Ovary (tissue), 9 donors: ENCODE results near the gene NOC4L. TPM values are rescaled to one million over a fixed set of nuclear protein-coding genes. Genes with fewer than 3 reads are reported as not detected.

Source experiments
- DNase-seq, 5 donors: peaks; one replicate each; pipeline ENCODE4 v3.0.0-alpha.2; 2019 to 2020
- H3K27ac ChIP-seq, 2 donors: fragments of 200-600 bp; one replicate each; pipeline versions ENCODE4 v1.5.1 to v1.8.0; 2019 to 2022
- H3K27me3 ChIP-seq: fragments of 200-600 bp; one replicate; pipeline ENCODE4 v1.8.0; 2022
- H3K36me3 ChIP-seq: fragments of 200-600 bp; sonication (generic); one replicate; pipeline ENCODE4 v1.5.1; 2019
- H3K4me1 ChIP-seq: one replicate; pipeline ENCODE4 v1.8.1; 2013; ENCODE audit warnings: mild to moderate bottlenecking, moderate library complexity; ENCODE audit not compliant: insufficient read depth
- H3K4me3 ChIP-seq: fragments of 200-600 bp; sonication (generic); one replicate; pipeline ENCODE4 v1.5.1; 2017
- H3K9me3 ChIP-seq, 2 donors: fragments of 200-600 bp in 1 of 2; sonication (generic) in 1 of 2; one replicate each; pipeline versions ENCODE4 v1.5.1 to v1.8.1; 2013 to 2019; ENCODE audit warnings: mild to moderate bottlenecking in 1 of 2, moderate library complexity in 1 of 2
- EP300 ChIP-seq: sonication (generic); formaldehyde crosslinking; IDR thresholded peaks from one replicate; pipeline ENCODE4 v1.6.1; 2017; ENCODE audit warnings: antibody characterized with exemption
- POLR2A ChIP-seq: fragments of 450-650 bp; IDR thresholded peaks from one replicate; pipeline ENCODE4 v1.6.1; 2017; ENCODE audit warnings: antibody characterized with exemption, mild to moderate bottlenecking, moderate library complexity
- WGBS, 3 donors: extraction: QIAGEN DNeasy Blood & Tissue Kit in 1 of 3; methylation state at CpG; one replicate each; pipeline versions ENCODE4 v1.1.5 to v1.1.7; 2013 to 2017; 5-methylcytosine and 5-hydroxymethylcytosine counted together
- intact Hi-C, 4 donors: fragments of 100-400 bp; cut with DNase I; formaldehyde crosslinking; loops; one replicate each; pipeline versions ENCODE4 v1.11.0 to v1.15.1; 2022 to 2023
- polyA plus RNA-seq, 2 donors: library from polyadenylated mRNA; stranded (reverse); fragments of 200-250 nt in 1 of 2; fragments of 350-450 nt in 1 of 2; fragmentation: Illumina TruSeq in 1 of 2; extraction: RNeasy Lipid Tissue Mini Kit (QIAGEN cat#74804) in 1 of 2; gene quantifications; one replicate each; pipeline ENCODE4 v1.2.3, GENCODE V29; 2013 to 2014
- total RNA-seq, 7 donors: library from RNA; depleted of rRNA in 2 of 7; stranded (reverse); fragments of >200 nt in 2 of 7; fragmentation: NEBNext Ultra II Directional in 3 of 7; extraction: Animal tissue kit (Norgen Biotek cat#: 25700) in 3 of 7; gene quantifications; one replicate each; pipeline versions ENCODE4 v1.1.0 to v1.2.4, GENCODE V29; 2016 to 2023
- TF ChIP-seq, protein P1 (sequence below), 3 donors: fragments of 450-650 bp in 2 of 3; fragments of 200-600 bp in 1 of 3; IDR thresholded peaks; one replicate each; pipeline versions ENCODE4 v1.5.1 to v1.8.0; 2016 to 2022; ENCODE audit warnings: antibody characterized with exemption in 3 of 3, mild to moderate bottlenecking in 1 of 3
- donor health status: DM: no; HTN: no; CAD: no; lungs with moderate emphysema.
- donor health status: DM: no; HTN: no; CAD: no.
- donor health status: Bipolar disorder and iron deficiency.
- donor health status: DM: yes; HTN: yes; CAD: no.
- donor health status: DM: no; HTN: no; CAD: no.
- donor health status: DM: yes; HTN: yes; CAD: no.

The NOC4L gene
- total and polyA plus RNA-seq, 9 donors = 1.2 to 24.6 (median 18.5) TPM

DNA sequence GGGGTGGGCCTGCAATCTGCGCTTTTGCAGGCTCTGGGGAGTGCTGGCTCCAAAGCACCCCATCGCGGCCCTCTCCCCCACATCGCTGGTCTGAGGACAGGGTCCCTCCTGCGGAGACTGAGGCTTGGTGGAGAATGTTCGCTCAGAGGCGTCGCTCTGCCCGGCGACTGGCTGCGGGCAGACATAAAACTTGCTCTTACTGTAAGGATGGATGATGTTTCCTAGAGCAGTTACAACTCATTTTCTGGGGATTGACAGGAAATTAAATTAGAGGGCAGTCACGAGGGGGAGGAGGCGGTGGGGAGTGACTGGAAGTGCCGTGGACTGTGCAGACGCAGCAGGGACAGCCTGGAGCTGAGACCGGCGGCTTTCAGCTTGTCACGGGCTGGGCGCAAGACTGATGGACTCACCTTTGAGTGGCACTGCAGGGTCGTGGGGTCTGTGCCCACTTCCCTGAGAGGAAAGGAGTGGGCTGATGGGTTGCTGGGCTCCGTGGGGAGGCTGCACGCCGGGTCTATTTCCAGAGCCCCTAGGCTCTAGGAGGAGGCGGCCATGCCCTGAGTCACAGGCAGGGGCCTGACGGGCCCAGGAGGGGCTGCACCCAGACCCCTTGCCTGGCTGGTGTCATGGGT is 32.8 kb downstream of the NOC4L start:
- Histone ChIP-seq H3K4me3 (no peak overlapping the region), H3K9me3 (no peaks in the 10 kb centered on the region), H3K36me3 (no peaks in the 10 kb centered on the region), H3K27me3 (no peaks in the 10 kb centered on the region), H3K27ac (no peak overlapping the region), H3K4me1 (no peaks in the 10 kb centered on the region)
- TF ChIP-seq EP300 = no peak
- TF ChIP-seq POLR2A = no peak
- TF ChIP-seq, protein P1, sequence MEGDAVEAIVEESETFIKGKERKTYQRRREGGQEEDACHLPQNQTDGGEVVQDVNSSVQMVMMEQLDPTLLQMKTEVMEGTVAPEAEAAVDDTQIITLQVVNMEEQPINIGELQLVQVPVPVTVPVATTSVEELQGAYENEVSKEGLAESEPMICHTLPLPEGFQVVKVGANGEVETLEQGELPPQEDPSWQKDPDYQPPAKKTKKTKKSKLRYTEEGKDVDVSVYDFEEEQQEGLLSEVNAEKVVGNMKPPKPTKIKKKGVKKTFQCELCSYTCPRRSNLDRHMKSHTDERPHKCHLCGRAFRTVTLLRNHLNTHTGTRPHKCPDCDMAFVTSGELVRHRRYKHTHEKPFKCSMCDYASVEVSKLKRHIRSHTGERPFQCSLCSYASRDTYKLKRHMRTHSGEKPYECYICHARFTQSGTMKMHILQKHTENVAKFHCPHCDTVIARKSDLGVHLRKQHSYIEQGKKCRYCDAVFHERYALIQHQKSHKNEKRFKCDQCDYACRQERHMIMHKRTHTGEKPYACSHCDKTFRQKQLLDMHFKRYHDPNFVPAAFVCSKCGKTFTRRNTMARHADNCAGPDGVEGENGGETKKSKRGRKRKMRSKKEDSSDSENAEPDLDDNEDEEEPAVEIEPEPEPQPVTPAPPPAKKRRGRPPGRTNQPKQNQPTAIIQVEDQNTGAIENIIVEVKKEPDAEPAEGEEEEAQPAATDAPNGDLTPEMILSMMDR (IDR thresholded peaks at IDR 0.05) = no peak
- intact Hi-C loops = no loop called here
- 66 to 82% (median 79%) methylated on average over 25 of the region's 25 CpGs for WGBS, 3 donors
- DNase-seq = no peak

DNA sequence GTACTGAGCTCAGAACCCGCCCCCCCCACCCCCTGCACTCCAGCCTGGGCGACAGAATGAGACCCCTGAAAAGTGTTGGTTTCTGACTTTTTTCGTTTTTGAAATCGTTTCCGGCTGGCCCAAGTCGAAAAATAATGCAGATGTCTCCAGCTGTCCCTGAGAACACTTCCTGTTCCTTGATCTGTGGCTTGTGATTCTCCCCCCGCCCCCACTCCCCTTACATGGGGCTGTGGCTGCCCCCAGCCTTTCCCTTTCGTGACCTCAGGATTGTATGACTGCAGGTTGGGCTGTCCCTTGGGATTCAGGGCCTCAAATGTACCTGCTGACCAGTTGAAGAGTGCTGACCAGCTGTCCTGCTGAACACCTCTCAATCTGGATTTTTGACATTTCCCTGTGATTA is 34.1 kb downstream of the NOC4L start:
- WGBS, 3 donors = 2 to 18% (median 4%) methylated on average over 8 of the region's 8 CpGs
- no peak for DNase-seq
- Histone ChIP-seq H3K27me3 (no peaks in the 10 kb centered on the region), H3K36me3 (no peaks in the 10 kb centered on the region), H3K4me1 (no peaks in the 10 kb centered on the region), H3K4me3 (no peak overlapping the region), H3K27ac (no peak overlapping the region), H3K9me3 (no peaks in the 10 kb centered on the region)
- intact Hi-C loops = no loop called here
- no peak for TF ChIP-seq EP300
- no peak for TF ChIP-seq POLR2A
- TF ChIP-seq, protein P1 (IDR thresholded peaks at IDR 0.05) = no peak

DNA sequence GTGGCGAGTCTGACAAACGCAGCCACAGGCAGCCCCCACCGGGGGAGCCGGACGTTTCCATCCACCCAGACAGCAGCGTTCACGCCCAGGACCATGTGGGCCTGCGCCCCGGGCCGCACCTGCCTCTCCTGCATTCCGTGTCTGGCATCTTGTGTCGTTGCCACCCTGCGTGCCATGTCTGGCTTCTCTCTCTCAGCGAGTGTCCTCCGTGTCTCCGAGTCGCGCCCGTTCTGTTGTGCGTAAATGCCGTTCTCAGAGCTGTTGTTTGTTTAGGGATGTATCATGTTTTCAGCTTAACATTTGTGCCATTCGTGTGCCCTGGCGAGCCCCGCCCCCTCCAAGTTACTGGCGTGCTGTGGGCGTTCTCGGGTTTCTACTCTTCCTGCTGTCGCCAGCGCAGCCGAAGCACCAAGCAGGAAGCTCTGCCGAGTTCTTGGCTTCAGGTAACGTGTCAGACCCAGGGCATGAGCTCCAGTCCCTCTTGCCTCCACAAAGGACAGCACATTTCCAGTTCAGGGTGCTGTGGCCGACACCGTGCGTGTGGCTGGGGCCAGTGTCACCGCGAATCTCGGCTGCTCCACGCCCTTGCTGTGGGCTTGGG is 34.6 kb downstream of the NOC4L start:
- intact Hi-C loops = no loop called here
- Histone ChIP-seq H3K4me1 (no peaks in the 10 kb centered on the region), H3K27ac (no peak overlapping the region), H3K4me3 (no peak overlapping the region), H3K9me3 (no peaks in the 10 kb centered on the region), H3K27me3 (no peaks in the 10 kb centered on the region), H3K36me3 (no peaks in the 10 kb centered on the region)
- TF ChIP-seq POLR2A = no peak
- no peak for TF ChIP-seq EP300
- TF ChIP-seq, protein P1 (IDR thresholded peaks at IDR 0.05) = no peak
- DNase-seq = no peak
- WGBS, 3 donors = 55 to 63% (median 57%) methylated on average over 39 of the region's 39 CpGs

DNA sequence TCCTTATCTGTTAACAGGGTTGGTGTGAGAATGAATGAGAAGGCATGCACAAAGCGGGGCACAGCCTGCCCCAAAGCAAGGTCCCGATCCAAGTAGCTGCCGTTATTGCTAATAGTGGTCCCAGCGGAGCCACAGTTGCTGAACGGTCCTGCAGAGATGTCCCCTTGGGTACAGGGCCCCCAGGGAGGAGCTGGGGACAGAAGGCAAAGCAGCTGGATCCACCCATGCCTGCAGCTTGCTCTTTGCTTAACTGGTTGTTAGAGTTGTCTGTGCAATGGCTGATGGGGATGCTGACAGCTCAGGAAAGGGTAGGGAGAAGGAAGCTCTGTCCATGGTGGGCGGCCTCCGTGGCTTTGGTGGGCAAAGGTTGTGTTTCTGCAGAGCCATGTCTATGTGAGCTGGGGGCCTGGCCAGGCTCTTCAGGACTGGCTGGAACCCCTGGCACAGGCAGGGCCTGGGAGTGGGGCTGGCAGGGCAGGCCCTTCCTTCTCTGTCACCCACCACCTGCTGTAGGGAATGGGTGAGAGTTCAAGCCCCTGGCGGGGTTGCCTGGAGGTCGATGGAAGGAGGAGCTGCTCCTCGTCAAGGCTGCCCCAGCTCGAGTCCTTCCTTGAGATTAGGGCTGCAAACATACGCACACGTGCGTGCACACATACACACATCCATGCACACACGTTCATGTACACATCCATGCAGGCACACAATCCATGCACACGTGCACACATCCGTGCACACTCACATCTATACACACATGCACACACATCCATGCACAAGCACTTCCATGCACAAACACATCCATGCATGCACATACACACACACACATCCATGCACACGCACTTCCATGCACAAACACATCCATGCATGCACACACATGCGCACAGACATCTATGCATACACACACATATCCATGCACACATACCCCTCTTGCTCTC is 35.4 kb downstream of the NOC4L start:
- Histone ChIP-seq H3K36me3 (no peaks in the 10 kb centered on the region), H3K4me3 (no peak overlapping the region), H3K27ac (no peak overlapping the region), H3K4me1 (no peaks in the 10 kb centered on the region), H3K27me3 (no peaks in the 10 kb centered on the region), H3K9me3 (no peaks in the 10 kb centered on the region)
- 73 to 83% (median 77%) methylated on average over 19 of the region's 19 CpGs for WGBS, 3 donors
- TF ChIP-seq EP300 (no peak), POLR2A (no peak)
- TF ChIP-seq, protein P1 (IDR thresholded peaks at IDR 0.05) = no peak
- no peak for DNase-seq
- intact Hi-C loops = no loop called here
